ENCODE measurements around the gene RBM15B.

Gene RBM15B

GRCh38 chr3:51384726-51385473 is 6.2 kb upstream of the RBM15B start, which contains the start of gene MANF:
TSS of gene MANF (plus strand) at chr3:51385291. CDS start at chr3:51385343, 52 bp downstream.
- no peak for TF ChIP-seq ZNF565 (CRISPR knock-in tag; conservative IDR thresholded peaks at IDR 0.05; ENCODE audit: low read depth)
- no peak for TF ChIP-seq POU6F1 (CRISPR knock-in tag; IDR thresholded peaks at IDR 0.05; ENCODE audit: borderline replicate concordance, low read depth)
- no peak for TF ChIP-seq ESRRG (CRISPR knock-in tag; IDR thresholded peaks at IDR 0.05)
- TF ChIP-seq SNAI2 (CRISPR knock-in tag; IDR thresholded peaks at IDR 0.05): no peak
- TF ChIP-seq TOX (CRISPR knock-in tag; IDR thresholded peaks at IDR 0.05; ENCODE audit: borderline replicate concordance): no peak
- TF ChIP-seq RARB (CRISPR knock-in tag; IDR thresholded peaks at IDR 0.05): no peak
- TF ChIP-seq PATZ1 (CRISPR knock-in tag; IDR thresholded peaks at IDR 0.05; ENCODE audit: borderline replicate concordance): no peak
- no peak for TF ChIP-seq ZC3H10 (CRISPR knock-in tag; IDR thresholded peaks at IDR 0.05)
- no peak for TF ChIP-seq ISL1 (CRISPR knock-in tag; IDR thresholded peaks at IDR 0.05)
- no peak for TF ChIP-seq GLIS3 (CRISPR knock-in tag; IDR thresholded peaks at IDR 0.05)
- TF ChIP-seq ZNF8 (CRISPR knock-in tag; IDR thresholded peaks at IDR 0.05): no peak
- no peak for TF ChIP-seq TCF4 (CRISPR knock-in tag; IDR thresholded peaks at IDR 0.05; ENCODE audit: borderline replicate concordance)
- TF ChIP-seq CREB5 (CRISPR knock-in tag; IDR thresholded peaks at IDR 0.05; ENCODE audit: low read depth): no peak
- peak; percentile 97 for ATAC-seq

- ATAC-seq: no peak
- no peak for TF ChIP-seq ZNF8 (CRISPR knock-in tag; IDR thresholded peaks at IDR 0.05)
- TF ChIP-seq ZFP3 (CRISPR knock-in tag; IDR thresholded peaks at IDR 0.05): no peak
- no peak for TF ChIP-seq ZNF565 (CRISPR knock-in tag; conservative IDR thresholded peaks at IDR 0.05; ENCODE audit: low read depth)
- no peak for TF ChIP-seq ESRRG (CRISPR knock-in tag; IDR thresholded peaks at IDR 0.05)
- TF ChIP-seq RARB (CRISPR knock-in tag; IDR thresholded peaks at IDR 0.05): no peak
- no peak for TF ChIP-seq TSHZ2 (CRISPR knock-in tag; IDR thresholded peaks at IDR 0.05)
- TF ChIP-seq CSDC2 (CRISPR knock-in tag; IDR thresholded peaks at IDR 0.05): no peak
- no peak for TF ChIP-seq SNAI2 (CRISPR knock-in tag; IDR thresholded peaks at IDR 0.05)
- no peak for TF ChIP-seq OSR1 (CRISPR knock-in tag; IDR thresholded peaks at IDR 0.05)
- no peak for TF ChIP-seq ARNTL (CRISPR knock-in tag; IDR thresholded peaks at IDR 0.05; ENCODE audit: borderline replicate concordance, low read depth)
- no peak for TF ChIP-seq TCF4 (CRISPR knock-in tag; IDR thresholded peaks at IDR 0.05; ENCODE audit: borderline replicate concordance)
- no peak for TF ChIP-seq ZNF70 (CRISPR knock-in tag; IDR thresholded peaks at IDR 0.05)
- no peak for TF ChIP-seq ZC3H10 (CRISPR knock-in tag; IDR thresholded peaks at IDR 0.05)
- TF ChIP-seq TOX (CRISPR knock-in tag; IDR thresholded peaks at IDR 0.05; ENCODE audit: borderline replicate concordance): no peak
- TF ChIP-seq CREB5 (CRISPR knock-in tag; IDR thresholded peaks at IDR 0.05; ENCODE audit: low read depth): no peak
- TF ChIP-seq CSRNP3 (CRISPR knock-in tag; IDR thresholded peaks at IDR 0.05): no peak
These were observed 5.4 kb upstream of the RBM15B start for GRCh38 chr3:51385621-51386091.
